ENCODE measurements around the gene TPST2.
A peak's percentile ranks its signal among the peaks of the same experiment; 100 is the strongest.

The TPST2 gene

DNA sequence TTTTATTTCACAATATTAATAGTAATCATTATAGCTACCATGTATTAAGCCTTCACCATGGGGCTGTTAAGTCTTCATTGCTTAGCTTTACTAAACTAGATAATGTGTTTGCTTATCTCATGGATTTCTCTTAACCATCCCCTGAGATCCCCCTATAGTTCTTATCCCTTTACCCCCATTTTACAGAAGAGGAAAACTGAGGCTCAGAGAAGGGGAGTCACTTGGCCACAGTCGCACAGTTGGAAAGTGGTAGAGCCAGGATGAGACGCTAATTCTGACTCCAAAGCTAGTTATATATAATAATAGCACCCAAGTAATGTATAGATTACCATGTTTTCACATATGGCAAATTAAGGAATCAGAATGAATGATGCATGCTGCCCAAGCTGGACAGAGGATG is 67.9 kb downstream of the TPST2 start:
- H3K27me3 Mint-ChIP-seq = no peaks in the 10 kb centered on the region

GRCh38 chr22:26517429-26517828 is 72.5 kb downstream of the TPST2 start:
- H3K36me3 Mint-ChIP-seq = no peaks in the 10 kb centered on the region
- H3K9me3 Mint-ChIP-seq = no peaks in the 10 kb centered on the region
- H3K4me3 Mint-ChIP-seq = no peak overlapping the region
- H3K4me1 Mint-ChIP-seq = peaks cover 18% of the 10 kb centered on the region
- H3K27ac Mint-ChIP-seq = no peak overlapping the region
- H3K27me3 Mint-ChIP-seq = no peaks in the 10 kb centered on the region

More for the DNA sequence above, 67.9 kb downstream of the TPST2 start:
- Mint-ChIP-seq H3K9me3 (no peaks in the 10 kb centered on the region), H3K27ac (no peak overlapping the region), H3K4me1 (no peaks in the 10 kb centered on the region), H3K4me3 (no peak overlapping the region), H3K36me3 (peaks cover 6% of the 10 kb centered on the region)

DNA sequence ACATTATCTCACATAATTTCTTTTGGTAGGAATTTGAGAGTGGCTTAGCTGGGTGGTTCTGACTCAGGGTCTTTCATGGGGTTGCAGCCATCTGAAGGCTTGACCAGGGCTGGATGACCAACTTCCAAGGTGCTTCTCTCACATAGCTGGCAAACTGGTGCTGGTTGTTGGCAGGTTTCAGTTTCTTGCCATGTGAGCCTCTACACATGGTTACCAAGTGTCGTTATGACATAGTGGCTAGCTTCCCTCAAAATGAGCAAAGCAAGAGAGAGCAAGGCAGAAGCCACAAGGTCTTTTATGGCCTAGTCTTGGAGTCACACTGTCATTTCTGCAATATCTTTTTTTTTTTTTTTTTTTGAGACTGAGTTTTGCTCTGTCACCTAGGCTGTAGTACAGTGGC is 73.4 kb downstream of the TPST2 start:
- no peaks in the 10 kb centered on the region for H3K9me3 Mint-ChIP-seq
- H3K4me1 Mint-ChIP-seq = peaks cover 24% of the 10 kb centered on the region
- no peaks in the 10 kb centered on the region for H3K36me3 Mint-ChIP-seq
- no peak overlapping the region for H3K4me3 Mint-ChIP-seq
- H3K27me3 Mint-ChIP-seq = no peaks in the 10 kb centered on the region
- H3K27ac Mint-ChIP-seq = no peak overlapping the region

GRCh38 chr22:26515931-26516330 is 74.0 kb downstream of the TPST2 start:
- peaks cover 30% of the 10 kb centered on the region for H3K4me1 Mint-ChIP-seq
- H3K9me3 Mint-ChIP-seq = no peaks in the 10 kb centered on the region
- H3K36me3 Mint-ChIP-seq = no peaks in the 10 kb centered on the region
- H3K4me3 Mint-ChIP-seq = no peak overlapping the region
- no peak overlapping the region for H3K27ac Mint-ChIP-seq
- no peaks in the 10 kb centered on the region for H3K27me3 Mint-ChIP-seq

- peaks cover 41% of the 10 kb centered on the region for H3K4me1 Mint-ChIP-seq
- H3K9me3 Mint-ChIP-seq = no peaks in the 10 kb centered on the region
- no peak overlapping the region for H3K27ac Mint-ChIP-seq
- H3K27me3 Mint-ChIP-seq = no peaks in the 10 kb centered on the region
- peaks cover 2% of the 10 kb centered on the region for H3K36me3 Mint-ChIP-seq
- peak overlapping the region; percentile 98 for H3K4me3 Mint-ChIP-seq
Measured at GRCh38 chr22:26514419-26515161, 75.3 kb downstream of the TPST2 start.

DNA sequence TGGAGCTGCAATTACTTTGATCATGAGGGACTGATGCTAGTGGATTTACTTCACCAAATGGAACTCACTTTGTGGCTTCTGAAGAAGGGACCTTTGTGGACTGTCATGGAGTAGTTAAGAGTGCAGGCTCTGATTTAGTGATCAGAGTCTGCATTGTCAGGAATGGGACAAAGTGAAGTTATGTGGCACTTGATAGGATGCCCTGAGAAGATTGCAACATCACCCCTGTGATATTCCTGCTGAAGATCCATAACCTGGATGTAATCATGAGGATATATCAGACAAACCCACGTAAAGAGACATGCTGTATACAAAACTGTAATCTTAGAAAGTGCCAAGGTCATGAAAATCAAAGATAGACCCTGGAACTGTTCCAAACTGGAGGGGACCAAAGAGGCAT is 76.1 kb downstream of the TPST2 start:
- Mint-ChIP-seq H3K9me3 (no peaks in the 10 kb centered on the region), H3K4me1 (peaks cover 47% of the 10 kb centered on the region), H3K27ac (no peak overlapping the region), H3K27me3 (no peaks in the 10 kb centered on the region), H3K4me3 (peak overlapping the region; percentile 98), H3K36me3 (peaks cover 4% of the 10 kb centered on the region)

- Mint-ChIP-seq H3K4me1 (peaks cover 47% of the 10 kb centered on the region), H3K27me3 (no peaks in the 10 kb centered on the region), H3K4me3 (peak within 1 kb of the TSS; percentile 98), H3K27ac (peak within 1 kb of the TSS; percentile 91), H3K9me3 (no peaks in the 10 kb centered on the region), H3K36me3 (peaks cover 4% of the 10 kb centered on the region)
Measured at GRCh38 chr22:26512149-26512793, 77.7 kb downstream of the TPST2 start, which contains the start of gene TFIP11. Gene TFIP11, minus strand, starts transcription at chr22:26512473. Its CDS starts 2,201 bp downstream, at chr22:26510272.

DNA sequence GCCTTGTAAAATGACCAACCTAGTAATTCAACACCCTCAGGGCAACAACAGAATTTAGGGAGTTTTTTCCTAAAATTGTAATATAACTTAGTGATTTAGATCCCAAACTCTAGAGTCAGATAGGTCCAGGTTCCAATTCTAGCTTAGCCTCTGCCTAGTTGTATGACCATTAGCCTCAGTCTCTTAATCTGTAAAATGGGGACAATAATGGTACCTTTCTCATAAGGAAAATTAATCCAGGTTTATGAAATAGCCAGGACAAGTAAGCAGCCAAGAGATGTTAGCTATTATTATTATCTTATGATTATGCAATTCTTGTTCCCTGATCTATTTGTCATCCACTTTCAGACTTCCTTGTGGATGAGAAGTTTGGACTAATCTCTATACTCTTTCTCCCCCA is 81.8 kb downstream of the TPST2 start:
- H3K27ac Mint-ChIP-seq = no peak overlapping the region
- no peaks in the 10 kb centered on the region for H3K9me3 Mint-ChIP-seq
- H3K27me3 Mint-ChIP-seq = no peaks in the 10 kb centered on the region
- H3K36me3 Mint-ChIP-seq = peaks cover 21% of the 10 kb centered on the region
- H3K4me3 Mint-ChIP-seq = no peak overlapping the region
- peaks cover 54% of the 10 kb centered on the region for H3K4me1 Mint-ChIP-seq

GRCh38 chr22:26503758-26504157 is 86.2 kb downstream of the TPST2 start:
- Mint-ChIP-seq H3K4me3 (no peak overlapping the region), H3K36me3 (peaks cover 19% of the 10 kb centered on the region)

DNA sequence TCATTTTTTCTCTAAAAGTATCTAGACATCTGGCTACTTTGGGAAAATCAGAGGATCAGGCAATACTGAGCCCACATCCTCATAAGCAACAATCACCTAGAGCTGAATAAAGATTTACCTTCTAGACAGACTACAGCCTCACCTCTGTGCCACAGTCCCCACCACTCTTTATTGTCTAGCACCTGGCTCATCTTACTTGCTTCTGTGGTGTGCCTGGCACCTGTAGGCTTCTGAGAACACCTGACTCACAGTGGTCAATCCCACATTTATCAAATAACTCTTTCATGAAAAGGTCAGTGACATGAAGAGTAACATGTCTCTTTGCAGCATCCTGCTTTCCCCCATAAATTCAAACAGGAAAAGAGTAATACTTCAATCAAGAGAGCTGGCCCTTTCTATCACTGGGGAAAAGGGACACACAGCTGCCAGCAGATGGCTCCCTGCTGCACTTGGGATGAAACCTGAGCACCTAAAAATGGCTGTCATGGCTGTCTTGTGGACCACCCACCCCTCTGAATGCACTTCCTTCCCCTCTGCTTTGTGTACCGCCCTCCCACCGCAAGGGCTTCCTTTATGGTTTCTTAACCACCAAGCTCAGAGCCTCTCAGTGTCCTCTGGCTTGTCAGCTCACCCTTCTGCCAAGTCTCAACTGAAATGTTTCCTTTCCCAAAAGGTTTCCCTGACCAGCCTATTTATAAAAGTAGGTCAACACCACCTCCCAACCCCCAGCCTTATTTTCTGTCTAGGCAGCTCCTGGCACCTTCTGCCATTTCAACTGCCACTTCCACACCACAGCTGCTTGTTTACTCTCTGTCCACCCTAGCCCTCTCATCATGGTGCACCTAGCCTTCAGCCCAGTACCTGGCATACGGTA is 87.0 kb downstream of the TPST2 start:
- Mint-ChIP-seq H3K9me3 (no peaks in the 10 kb centered on the region), H3K27ac (peak overlapping the region; percentile 82), H3K4me3 (peak overlapping the region; percentile 54), H3K27me3 (no peaks in the 10 kb centered on the region), H3K4me1 (peaks cover 29% of the 10 kb centered on the region), H3K36me3 (peaks cover 21% of the 10 kb centered on the region)

More at GRCh38 chr22:26503758-26504157, 86.2 kb downstream of the TPST2 start:
- Mint-ChIP-seq H3K27me3 (no peaks in the 10 kb centered on the region), H3K9me3 (no peaks in the 10 kb centered on the region), H3K27ac (peak overlapping the region; percentile 82), H3K4me1 (peaks cover 29% of the 10 kb centered on the region)

DNA sequence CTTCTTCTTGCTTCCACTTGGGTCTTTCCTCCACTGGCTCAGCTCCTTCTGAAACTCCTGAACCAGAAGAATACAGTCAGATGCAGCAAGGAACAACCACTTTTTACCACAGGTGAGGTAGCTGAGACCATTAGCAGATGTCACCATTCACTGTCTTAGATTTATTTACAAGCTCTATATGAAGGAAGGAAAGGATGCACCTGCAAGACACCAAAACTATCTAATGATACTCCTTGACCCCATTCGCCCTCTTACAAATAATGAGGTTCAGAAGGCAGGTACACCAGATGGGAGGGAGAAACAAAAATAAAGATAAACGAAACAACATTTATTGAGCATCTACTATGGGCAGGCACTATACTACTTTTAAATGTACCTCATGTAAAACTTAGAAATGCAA is 87.9 kb downstream of the TPST2 start:
- no peaks in the 10 kb centered on the region for H3K27me3 Mint-ChIP-seq
- no peak overlapping the region for H3K27ac Mint-ChIP-seq
- peaks cover 24% of the 10 kb centered on the region for H3K36me3 Mint-ChIP-seq
- peaks cover 29% of the 10 kb centered on the region for H3K4me1 Mint-ChIP-seq
- no peaks in the 10 kb centered on the region for H3K9me3 Mint-ChIP-seq
- no peak overlapping the region for H3K4me3 Mint-ChIP-seq

GRCh38 chr22:26499188-26499703 is 90.7 kb downstream of the TPST2 start:
- Mint-ChIP-seq H3K9me3 (no peaks in the 10 kb centered on the region), H3K4me3 (no peak overlapping the region), H3K27ac (no peak overlapping the region), H3K4me1 (peaks cover 20% of the 10 kb centered on the region), H3K36me3 (peaks cover 23% of the 10 kb centered on the region), H3K27me3 (no peaks in the 10 kb centered on the region)

DNA sequence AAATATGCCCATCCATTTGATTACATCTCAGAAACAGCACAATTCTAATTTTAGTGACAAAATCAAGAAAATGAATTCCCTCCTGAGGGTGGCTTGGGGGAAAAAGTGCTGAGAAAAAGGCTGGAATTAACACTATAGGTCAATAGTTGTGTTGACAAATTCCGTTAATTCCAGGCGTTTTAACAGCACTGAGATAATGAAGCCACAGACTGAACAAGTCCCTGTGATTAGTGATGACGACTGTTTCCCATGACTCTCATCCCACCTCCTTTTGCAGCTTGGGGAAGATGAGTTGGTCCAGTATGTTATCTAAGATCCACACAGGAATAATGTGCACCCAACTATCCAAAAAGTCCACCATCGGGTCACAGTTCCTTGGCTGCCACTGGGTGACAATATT is 93.5 kb downstream of the TPST2 start:
- H3K4me1 Mint-ChIP-seq = peaks cover 4% of the 10 kb centered on the region
- H3K4me3 Mint-ChIP-seq = no peak overlapping the region
- no peak overlapping the region for H3K27ac Mint-ChIP-seq
- H3K27me3 Mint-ChIP-seq = no peaks in the 10 kb centered on the region
- peaks cover 11% of the 10 kb centered on the region for H3K36me3 Mint-ChIP-seq
- H3K9me3 Mint-ChIP-seq = no peaks in the 10 kb centered on the region

- Mint-ChIP-seq H3K27ac (no peak overlapping the region), H3K4me3 (no peak overlapping the region), H3K36me3 (peaks cover 13% of the 10 kb centered on the region), H3K27me3 (no peaks in the 10 kb centered on the region), H3K4me1 (no peaks in the 10 kb centered on the region), H3K9me3 (no peaks in the 10 kb centered on the region)
Measured at GRCh38 chr22:26494506-26494905, 95.4 kb downstream of the TPST2 start.

DNA sequence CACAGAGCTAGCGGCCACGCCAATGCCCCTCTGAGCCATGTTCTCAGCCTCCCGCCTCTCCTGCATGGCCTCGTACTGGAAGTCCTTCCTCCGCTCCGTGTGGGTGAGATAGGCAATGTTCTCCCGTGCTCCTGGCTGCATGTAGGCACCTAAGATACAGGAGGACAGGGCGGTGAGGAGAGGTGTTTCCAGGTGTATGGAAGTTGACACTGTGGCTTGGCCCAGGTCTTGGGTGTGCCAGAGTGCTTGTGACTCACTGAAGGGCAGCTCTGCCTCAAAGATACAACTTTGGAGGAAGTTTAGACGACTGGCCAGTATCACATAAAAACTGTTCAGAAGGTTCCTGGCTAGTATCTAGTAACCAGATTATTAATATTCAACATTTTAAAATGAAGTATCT is 97.7 kb downstream of the TPST2 start:
- no peak overlapping the region for H3K4me3 Mint-ChIP-seq
- H3K4me1 Mint-ChIP-seq = no peaks in the 10 kb centered on the region
- H3K9me3 Mint-ChIP-seq = no peaks in the 10 kb centered on the region
- H3K27me3 Mint-ChIP-seq = no peaks in the 10 kb centered on the region
- H3K36me3 Mint-ChIP-seq = peaks cover 16% of the 10 kb centered on the region
- H3K27ac Mint-ChIP-seq = no peak overlapping the region
